GM21825 (cell line): ENCODE measurements around the gene TVP23C.

ENCODE experiments used
- ATAC-seq: cut with Tn5 transposase; IDR thresholded peaks from one replicate; pipeline ENCODE4 v1.9.1; 2021; ENCODE audit warnings: mild to moderate bottlenecking, moderate library complexity; ENCODE audit not compliant: unreplicated experiment

The TVP23C gene

GRCh38 chr17:15498107-15498506 lies 65.2 kb downstream of the TVP23C start:
- ATAC-seq, result no peak

GRCh38 chr17:15496735-15497670 lies 66.3 kb downstream of the TVP23C start:
- no peak for ATAC-seq

- no peak for ATAC-seq
Observed at GRCh38 chr17:15494821-15495220, 68.5 kb downstream of the TVP23C start.

- no peak for ATAC-seq
Observed at GRCh38 chr17:15493693-15494035, 69.6 kb downstream of the TVP23C start.

GRCh38 chr17:15492791-15493692 lies 70.2 kb downstream of the TVP23C start:
- no peak for ATAC-seq

GRCh38 chr17:15492186-15492585 lies 71.1 kb downstream of the TVP23C start:
- no peak for ATAC-seq

GRCh38 chr17:15490634-15491261 lies 72.5 kb downstream of the TVP23C start:
- no peak for ATAC-seq

GRCh38 chr17:15488557-15488956 lies 74.7 kb downstream of the TVP23C start:
- ATAC-seq, result no peak

GRCh38 chr17:15485045-15485444 lies 78.2 kb downstream of the TVP23C start:
- no peak for ATAC-seq

GRCh38 chr17:15483431-15483830 lies 79.9 kb downstream of the TVP23C start:
- no peak for ATAC-seq

- ATAC-seq, result no peak
Observed at GRCh38 chr17:15482476-15482875, 80.8 kb downstream of the TVP23C start.

- ATAC-seq, result no peak
Observed at GRCh38 chr17:15481481-15481880, 81.8 kb downstream of the TVP23C start.

GRCh38 chr17:15480204-15480603 lies 83.1 kb downstream of the TVP23C start:
- ATAC-seq, result no peak

- no peak for ATAC-seq
Observed at GRCh38 chr17:15479703-15480102, 83.6 kb downstream of the TVP23C start.

- no peak for ATAC-seq
Observed at GRCh38 chr17:15478845-15479244, 84.4 kb downstream of the TVP23C start.

- no peak for ATAC-seq
Observed at GRCh38 chr17:15475631-15476354, 87.5 kb downstream of the TVP23C start.

GRCh38 chr17:15472891-15473290 lies 90.4 kb downstream of the TVP23C start:
- no peak for ATAC-seq

GRCh38 chr17:15470536-15470935 lies 92.7 kb downstream of the TVP23C start:
- no peak for ATAC-seq

- ATAC-seq, result no peak
Observed at GRCh38 chr17:15469260-15469659, 94.0 kb downstream of the TVP23C start.

- no peak for ATAC-seq
Observed at GRCh38 chr17:15468126-15468525, 95.2 kb downstream of the TVP23C start.

GRCh38 chr17:15467592-15467991 lies 95.7 kb downstream of the TVP23C start, which contains the start of gene CDRT4:
Gene CDRT4, minus strand, starts transcription at chr17:15467621. Its CDS starts 27,383 bp downstream, at chr17:15440238.
- no peak for ATAC-seq
